ENCODE data around the gene MYZAP. TPM values are rescaled to one million over a fixed set of nuclear protein-coding genes. Genes with fewer than 3 reads are reported as not detected.

Gene MYZAP
- total RNA-seq, 2 donors from 2014 or later: 0.22 to 0.33 TPM

DNA sequence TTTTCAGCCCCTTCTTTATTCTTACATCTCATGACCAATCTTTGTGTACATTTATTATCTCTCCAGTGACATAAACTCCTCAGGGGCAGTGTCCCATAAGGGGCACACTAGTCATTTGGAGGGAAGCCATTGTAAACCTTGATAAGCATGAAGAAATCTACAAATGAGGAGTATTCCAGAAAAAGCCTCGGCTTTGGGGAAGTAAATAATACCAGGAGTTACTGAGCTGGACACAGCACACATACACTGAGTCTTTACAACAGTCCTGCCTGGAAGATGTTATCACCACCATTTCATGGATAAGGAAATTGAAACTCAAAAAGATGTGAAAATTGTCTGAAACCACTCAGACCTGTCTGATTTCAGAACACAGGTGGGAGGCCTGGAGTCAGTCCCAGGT is 99.4 kb downstream of the MYZAP start:
- H3K27ac Mint-ChIP-seq: no peak overlapping the region
- no peak overlapping the region for H3K27ac ChIP-seq (ENCODE audit: low read depth, low read length)
- H3K27me3 Mint-ChIP-seq (ENCODE audit: insufficient read depth): no peaks in the 10 kb centered on the region
- H3K36me3 ChIP-seq (ENCODE audit: control insufficient read depth, insufficient read depth, low read length): no peaks in the 10 kb centered on the region
- 89% methylated on average over 1 of the region's 1 CpG; no CpG with 5 or more reads in 1 of the 2 experiments for WGBS, 2 experiments (ENCODE audit: insufficient coverage in 1 of 2, insufficient read length in 1 of 2)
- peaks cover 2% of the 10 kb centered on the region for H3K4me1 Mint-ChIP-seq
- H3K27me3 ChIP-seq (ENCODE audit: control insufficient read depth, insufficient read depth, low read length, poor library complexity, severe bottlenecking): no peaks in the 10 kb centered on the region
- H3K4me1 ChIP-seq (ENCODE audit: control insufficient read depth, insufficient read depth, low read length): no peaks in the 10 kb centered on the region
- DNase-seq: no peak
- H3K36me3 Mint-ChIP-seq (ENCODE audit: low read depth): no peaks in the 10 kb centered on the region
- H3K4me3 Mint-ChIP-seq: no peak overlapping the region
- TF ChIP-seq, protein P1, sequence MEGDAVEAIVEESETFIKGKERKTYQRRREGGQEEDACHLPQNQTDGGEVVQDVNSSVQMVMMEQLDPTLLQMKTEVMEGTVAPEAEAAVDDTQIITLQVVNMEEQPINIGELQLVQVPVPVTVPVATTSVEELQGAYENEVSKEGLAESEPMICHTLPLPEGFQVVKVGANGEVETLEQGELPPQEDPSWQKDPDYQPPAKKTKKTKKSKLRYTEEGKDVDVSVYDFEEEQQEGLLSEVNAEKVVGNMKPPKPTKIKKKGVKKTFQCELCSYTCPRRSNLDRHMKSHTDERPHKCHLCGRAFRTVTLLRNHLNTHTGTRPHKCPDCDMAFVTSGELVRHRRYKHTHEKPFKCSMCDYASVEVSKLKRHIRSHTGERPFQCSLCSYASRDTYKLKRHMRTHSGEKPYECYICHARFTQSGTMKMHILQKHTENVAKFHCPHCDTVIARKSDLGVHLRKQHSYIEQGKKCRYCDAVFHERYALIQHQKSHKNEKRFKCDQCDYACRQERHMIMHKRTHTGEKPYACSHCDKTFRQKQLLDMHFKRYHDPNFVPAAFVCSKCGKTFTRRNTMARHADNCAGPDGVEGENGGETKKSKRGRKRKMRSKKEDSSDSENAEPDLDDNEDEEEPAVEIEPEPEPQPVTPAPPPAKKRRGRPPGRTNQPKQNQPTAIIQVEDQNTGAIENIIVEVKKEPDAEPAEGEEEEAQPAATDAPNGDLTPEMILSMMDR (conservative IDR thresholded peaks at IDR 0.05): no peak
- H3K4me3 ChIP-seq (ENCODE audit: low read length): no peak overlapping the region
- H3K9me3 Mint-ChIP-seq: no peaks in the 10 kb centered on the region
- H3K9me3 ChIP-seq (ENCODE audit: control insufficient read depth, low read length): no peaks in the 10 kb centered on the region
- no peak overlapping the region for H3K9ac ChIP-seq (ENCODE audit: extremely low read depth, low read length, poor library complexity, severe bottlenecking)

DNA sequence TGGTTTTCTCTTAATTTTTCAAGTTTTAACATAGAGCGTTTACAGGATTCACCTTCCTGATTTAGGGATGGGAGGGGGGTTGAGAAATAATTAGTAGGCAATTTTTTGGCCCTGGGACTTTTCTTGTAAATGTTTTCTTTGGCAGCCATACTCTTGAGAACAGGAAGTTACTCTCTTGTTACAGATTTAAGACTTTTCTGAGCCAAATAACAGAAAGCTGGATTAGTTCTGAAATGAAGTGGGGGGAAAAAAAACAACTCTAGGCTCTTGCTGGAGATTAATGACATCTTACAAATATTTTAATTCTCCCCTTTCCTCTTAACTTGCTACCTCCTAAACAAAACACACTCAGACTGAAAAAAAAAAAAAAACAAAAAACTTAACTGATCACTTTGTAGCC is 101.0 kb downstream of the MYZAP start:
- Histone ChIP-seq H3K9me3 (ENCODE audit: control insufficient read depth, low read length) (no peaks in the 10 kb centered on the region), H3K36me3 (ENCODE audit: control insufficient read depth, insufficient read depth, low read length) (no peaks in the 10 kb centered on the region), H3K4me1 (ENCODE audit: control insufficient read depth, insufficient read depth, low read length) (no peaks in the 10 kb centered on the region), H3K27ac (ENCODE audit: low read depth, low read length) (no peak overlapping the region), H3K9ac (ENCODE audit: extremely low read depth, low read length, poor library complexity, severe bottlenecking) (no peak overlapping the region), H3K4me3 (ENCODE audit: low read length) (no peak overlapping the region), H3K27me3 (ENCODE audit: control insufficient read depth, insufficient read depth, low read length, poor library complexity, severe bottlenecking) (no peaks in the 10 kb centered on the region)
- H3K27ac Mint-ChIP-seq: no peak overlapping the region
- no peaks in the 10 kb centered on the region for H3K9me3 Mint-ChIP-seq
- H3K4me1 Mint-ChIP-seq: peaks cover 6% of the 10 kb centered on the region
- no peak for DNase-seq
- WGBS, 2 experiments (ENCODE audit: insufficient coverage in 1 of 2, insufficient read length in 1 of 2): 96 to 100% methylated on average over 1 of the region's 1 CpG
- H3K36me3 Mint-ChIP-seq (ENCODE audit: low read depth): no peaks in the 10 kb centered on the region
- no peak overlapping the region for H3K4me3 Mint-ChIP-seq
- no peaks in the 10 kb centered on the region for H3K27me3 Mint-ChIP-seq (ENCODE audit: insufficient read depth)
- TF ChIP-seq, protein P1 (conservative IDR thresholded peaks at IDR 0.05): no peak

DNA sequence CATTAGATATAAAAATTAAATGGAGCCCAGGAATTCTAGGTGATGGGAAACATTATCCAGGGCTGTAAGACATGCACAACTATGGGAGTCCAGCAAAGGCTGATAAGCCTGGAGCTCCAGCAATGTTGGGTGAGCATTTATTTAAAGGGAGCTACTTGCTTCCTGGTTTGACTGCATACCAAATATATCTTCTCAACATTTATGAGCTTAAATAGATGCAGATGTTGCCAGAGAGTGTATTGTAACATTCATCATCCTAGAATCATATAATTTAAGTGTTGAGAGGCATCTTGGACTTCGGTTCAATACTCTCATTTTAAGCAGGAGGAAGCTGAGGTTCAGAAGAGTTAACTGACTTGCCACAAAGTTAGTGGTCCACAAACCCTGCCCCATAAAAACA is 102.6 kb downstream of the MYZAP start:
- Histone ChIP-seq H3K9ac (ENCODE audit: extremely low read depth, low read length, poor library complexity, severe bottlenecking) (no peak overlapping the region), H3K4me1 (ENCODE audit: control insufficient read depth, insufficient read depth, low read length) (no peaks in the 10 kb centered on the region), H3K27ac (ENCODE audit: low read depth, low read length) (no peak overlapping the region), H3K36me3 (ENCODE audit: control insufficient read depth, insufficient read depth, low read length) (no peaks in the 10 kb centered on the region), H3K9me3 (ENCODE audit: control insufficient read depth, low read length) (no peaks in the 10 kb centered on the region), H3K27me3 (ENCODE audit: control insufficient read depth, insufficient read depth, low read length, poor library complexity, severe bottlenecking) (peaks cover 6% of the 10 kb centered on the region), H3K4me3 (ENCODE audit: low read length) (no peak overlapping the region)
- H3K27ac Mint-ChIP-seq: no peak overlapping the region
- H3K36me3 Mint-ChIP-seq (ENCODE audit: low read depth): no peaks in the 10 kb centered on the region
- TF ChIP-seq, protein P1 (conservative IDR thresholded peaks at IDR 0.05): no peak
- H3K27me3 Mint-ChIP-seq (ENCODE audit: insufficient read depth): peaks cover 1% of the 10 kb centered on the region
- DNase-seq: no peak
- peaks cover 6% of the 10 kb centered on the region for H3K4me1 Mint-ChIP-seq
- H3K4me3 Mint-ChIP-seq: no peak overlapping the region
- no peaks in the 10 kb centered on the region for H3K9me3 Mint-ChIP-seq
- WGBS, 2 experiments (ENCODE audit: insufficient coverage in 1 of 2, insufficient read length in 1 of 2): 100% methylated on average over 1 of the region's 1 CpG

Data from endodermal cell (in vitro differentiated cells).